Measurements from ENCODE around the gene MYOM3.
A peak's percentile ranks its signal among the peaks of the same experiment; 100 is the strongest.

Gene MYOM3

GRCh38 chr1:24111996-24112779, at the start of gene MYOM3:
MYOM3 (minus strand) TSS chr1:24112135; CDS start chr1:24108636, 3,499 bp downstream.
- DNase-seq (ENCODE audit: low read depth in 1 of 2, low spot score in 1 of 2) = peak in 1 of 2 donors; percentile 7

- DNase-seq (ENCODE audit: low read depth in 1 of 2, low spot score in 1 of 2) = no peak
Measured at GRCh38 chr1:24161270-24161669, 49.3 kb upstream of the MYOM3 start.

- DNase-seq (ENCODE audit: low read depth in 1 of 2, low spot score in 1 of 2) = no peak
Measured at GRCh38 chr1:24159366-24159765, 47.4 kb upstream of the MYOM3 start.

GRCh38 chr1:24157918-24158481, 46.1 kb upstream of the MYOM3 start:
- DNase-seq (ENCODE audit: low read depth in 1 of 2, low spot score in 1 of 2) = no peak

GRCh38 chr1:24156542-24157260, 44.8 kb upstream of the MYOM3 start:
- no peak for DNase-seq (ENCODE audit: low read depth in 1 of 2, low spot score in 1 of 2)

GRCh38 chr1:24155011-24155782, 43.3 kb upstream of the MYOM3 start:
- DNase-seq (ENCODE audit: low read depth in 1 of 2, low spot score in 1 of 2) = no peak

GRCh38 chr1:24154215-24154614, 42.3 kb upstream of the MYOM3 start:
- DNase-seq (ENCODE audit: low read depth in 1 of 2, low spot score in 1 of 2) = no peak

GRCh38 chr1:24152631-24153494, 40.9 kb upstream of the MYOM3 start:
- DNase-seq (ENCODE audit: low read depth in 1 of 2, low spot score in 1 of 2) = no peak

GRCh38 chr1:24151175-24151533, 39.2 kb upstream of the MYOM3 start:
- no peak for DNase-seq (ENCODE audit: low read depth in 1 of 2, low spot score in 1 of 2)

- DNase-seq (ENCODE audit: low read depth in 1 of 2, low spot score in 1 of 2) = peak; percentile 73 to 88
Measured at GRCh38 chr1:24150234-24151174, 38.6 kb upstream of the MYOM3 start.

GRCh38 chr1:24149866-24150233, 37.9 kb upstream of the MYOM3 start:
- DNase-seq (ENCODE audit: low read depth in 1 of 2, low spot score in 1 of 2) = peak in 1 of 2 donors; percentile 30

GRCh38 chr1:24147816-24148215, 35.9 kb upstream of the MYOM3 start:
- no peak for DNase-seq (ENCODE audit: low read depth in 1 of 2, low spot score in 1 of 2)

GRCh38 chr1:24147194-24147593, 35.3 kb upstream of the MYOM3 start:
- DNase-seq (ENCODE audit: low read depth in 1 of 2, low spot score in 1 of 2) = no peak

GRCh38 chr1:24142546-24143534, 30.9 kb upstream of the MYOM3 start, which contains the start of gene IL22RA1:
IL22RA1 (minus strand) TSS chr1:24143140; CDS start chr1:24143082, 58 bp downstream.
- DNase-seq (ENCODE audit: low read depth in 1 of 2, low spot score in 1 of 2) = no peak

GRCh38 chr1:24141311-24141997, 29.5 kb upstream of the MYOM3 start:
- DNase-seq (ENCODE audit: low read depth in 1 of 2, low spot score in 1 of 2) = no peak

GRCh38 chr1:24140741-24141181, 28.8 kb upstream of the MYOM3 start:
- no peak for DNase-seq (ENCODE audit: low read depth in 1 of 2, low spot score in 1 of 2)

- DNase-seq (ENCODE audit: low read depth in 1 of 2, low spot score in 1 of 2) = no peak
Measured at GRCh38 chr1:24139841-24140425, 28.0 kb upstream of the MYOM3 start.
